ENCODE results near the gene GALNT10.

GALNT10 gene

DNA sequence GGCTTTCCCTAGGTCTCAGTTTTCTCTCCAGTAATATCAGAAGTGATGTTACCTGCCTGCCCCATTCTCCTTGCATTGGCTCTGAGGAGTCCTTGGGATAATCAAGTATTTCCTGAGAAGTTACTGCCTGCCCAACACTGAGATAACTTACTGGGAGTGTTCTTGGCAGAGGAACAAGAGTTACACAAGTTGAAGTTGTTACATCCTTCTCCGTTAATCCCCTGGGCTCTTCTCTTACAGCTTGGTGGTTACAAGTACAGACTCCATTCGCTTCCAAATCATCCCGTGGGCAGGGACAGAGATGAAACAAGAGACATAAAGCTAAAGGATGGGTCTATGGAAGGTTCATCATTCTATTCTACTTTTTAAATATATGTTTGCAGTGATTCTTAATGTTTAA, 181.2 kb downstream of the GALNT10 start:
- DNase-seq (ENCODE audit: extremely low read depth, insufficient read length): no peak
- Histone ChIP-seq H3K27me3 (replicated peaks; ENCODE audit: control insufficient read depth, insufficient read depth, low read length) (no peaks in the 10 kb centered on the region), H3K36me3 (ENCODE audit: control insufficient read depth, insufficient read depth, low read length) (peaks cover 14% of the 10 kb centered on the region), H3K4me3 (replicated peaks; ENCODE audit: low read depth, low read length) (no peak overlapping the region)
- TF ChIP-seq CTCF (IDR thresholded peaks at IDR 0.05; ENCODE audit: insufficient read depth, low read length, poor library complexity, severe bottlenecking): no peak

DNA sequence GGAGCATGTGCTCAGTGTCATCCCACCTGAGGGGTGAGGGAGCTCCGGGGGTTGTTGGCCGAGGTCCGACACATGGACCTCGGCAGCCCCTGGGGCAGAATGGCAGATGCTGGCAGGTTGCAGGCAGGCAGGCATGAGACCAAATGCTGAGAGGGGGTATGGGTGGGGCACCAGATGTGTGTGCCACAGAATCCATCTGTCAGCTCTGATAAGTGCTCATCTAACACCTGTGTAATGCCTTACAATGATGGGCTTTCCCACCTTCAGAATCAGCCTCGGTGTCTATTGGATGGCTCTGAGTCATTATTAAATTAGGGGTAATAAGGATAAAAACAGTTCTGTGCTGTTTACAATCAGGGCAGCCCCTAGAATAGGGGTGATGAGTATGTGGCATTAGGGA, 182.1 kb downstream of the GALNT10 start:
- Histone ChIP-seq H3K36me3 (ENCODE audit: control insufficient read depth, insufficient read depth, low read length) (peaks cover 18% of the 10 kb centered on the region), H3K27me3 (replicated peaks; ENCODE audit: control insufficient read depth, insufficient read depth, low read length) (no peaks in the 10 kb centered on the region), H3K4me3 (replicated peaks; ENCODE audit: low read depth, low read length) (no peak overlapping the region)
- no peak for TF ChIP-seq CTCF (IDR thresholded peaks at IDR 0.05; ENCODE audit: insufficient read depth, low read length, poor library complexity, severe bottlenecking)
- no peak for DNase-seq (ENCODE audit: extremely low read depth, insufficient read length)

GRCh38 chr5:154373326-154373725, 182.8 kb downstream of the GALNT10 start:
- DNase-seq (ENCODE audit: extremely low read depth, insufficient read length): no peak
- no peak overlapping the region for H3K4me3 ChIP-seq (replicated peaks; ENCODE audit: low read depth, low read length)
- TF ChIP-seq CTCF (IDR thresholded peaks at IDR 0.05; ENCODE audit: insufficient read depth, low read length, poor library complexity, severe bottlenecking): no peak
- H3K27me3 ChIP-seq (replicated peaks; ENCODE audit: control insufficient read depth, insufficient read depth, low read length): no peaks in the 10 kb centered on the region
- peaks cover 18% of the 10 kb centered on the region for H3K36me3 ChIP-seq (ENCODE audit: control insufficient read depth, insufficient read depth, low read length)

DNA sequence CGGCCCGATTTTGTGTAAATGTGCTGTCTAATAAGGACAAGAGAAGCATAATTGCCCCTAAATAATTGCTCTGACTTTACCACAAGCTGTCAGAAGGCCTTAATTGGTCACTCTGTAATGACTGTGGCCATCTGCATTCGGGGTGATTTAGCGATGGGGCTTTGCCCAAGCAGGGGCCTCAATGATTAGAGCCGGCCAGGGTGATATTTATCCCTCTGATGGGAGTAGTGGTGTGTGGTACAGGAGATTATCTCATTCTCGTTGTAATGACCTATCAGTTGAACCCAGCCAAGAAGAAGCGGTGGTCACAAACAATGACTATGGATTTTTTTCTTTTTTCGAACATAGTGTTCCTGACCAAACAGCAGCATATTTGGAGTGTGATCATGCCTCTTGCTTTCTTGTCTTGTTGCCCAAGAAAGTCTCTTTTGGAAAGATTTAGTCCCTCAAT, 183.2 kb downstream of the GALNT10 start:
- Histone ChIP-seq H3K36me3 (ENCODE audit: control insufficient read depth, insufficient read depth, low read length) (peaks cover 18% of the 10 kb centered on the region), H3K27me3 (replicated peaks; ENCODE audit: control insufficient read depth, insufficient read depth, low read length) (no peaks in the 10 kb centered on the region), H3K4me3 (replicated peaks; ENCODE audit: low read depth, low read length) (no peak overlapping the region)
- DNase-seq (ENCODE audit: extremely low read depth, insufficient read length): no peak
- no peak for TF ChIP-seq CTCF (IDR thresholded peaks at IDR 0.05; ENCODE audit: insufficient read depth, low read length, poor library complexity, severe bottlenecking)

- TF ChIP-seq CTCF (IDR thresholded peaks at IDR 0.05; ENCODE audit: insufficient read depth, low read length, poor library complexity, severe bottlenecking): no peak
- no peak overlapping the region for H3K4me3 ChIP-seq (replicated peaks; ENCODE audit: low read depth, low read length)
- H3K27me3 ChIP-seq (replicated peaks; ENCODE audit: control insufficient read depth, insufficient read depth, low read length): no peaks in the 10 kb centered on the region
- H3K36me3 ChIP-seq (ENCODE audit: control insufficient read depth, insufficient read depth, low read length): peaks cover 18% of the 10 kb centered on the region
- DNase-seq (ENCODE audit: extremely low read depth, insufficient read length): no peak
Measured at GRCh38 chr5:154374264-154374663, 183.7 kb downstream of the GALNT10 start.

GRCh38 chr5:154375329-154376008, 184.9 kb downstream of the GALNT10 start:
- Histone ChIP-seq H3K4me3 (replicated peaks; ENCODE audit: low read depth, low read length) (no peak overlapping the region), H3K36me3 (ENCODE audit: control insufficient read depth, insufficient read depth, low read length) (peaks cover 15% of the 10 kb centered on the region), H3K27me3 (replicated peaks; ENCODE audit: control insufficient read depth, insufficient read depth, low read length) (no peaks in the 10 kb centered on the region)
- no peak for DNase-seq (ENCODE audit: extremely low read depth, insufficient read length)
- no peak for TF ChIP-seq CTCF (IDR thresholded peaks at IDR 0.05; ENCODE audit: insufficient read depth, low read length, poor library complexity, severe bottlenecking)

Measured in GM06990 (cell line).